Measurements from ENCODE around the gene PPM1H.

PPM1H gene

GRCh38 chr12:62861586-62861985 is 73.4 kb downstream of the PPM1H start:
- whole genome bisulfite sequencing (ENCODE audit: extremely low coverage, insufficient coverage, low lambda C conversion rate): no CpG with 5 or more reads among the region's 4 CpGs
- H3K9ac ChIP-seq (ENCODE audit: low read length): no peak overlapping the region
- no peak overlapping the region for H3K4me2 ChIP-seq (ENCODE audit: low read length)
- H2AK5ac ChIP-seq (ENCODE audit: low read length): peak overlapping the region; percentile 52
- no peak overlapping the region for H3K27ac ChIP-seq (ENCODE audit: low read depth, low read length)
- H3K79me2 ChIP-seq (ENCODE audit: control insufficient read depth, insufficient read depth, low read length): peaks cover 8% of the 10 kb centered on the region
- H3K18ac ChIP-seq (ENCODE audit: low read length): peak overlapping the region; percentile 43
- H2BK15ac ChIP-seq (replicated peaks; ENCODE audit: low read depth): no peak overlapping the region
- no peaks in the 10 kb centered on the region for H3K36me3 ChIP-seq (ENCODE audit: control insufficient read depth, insufficient read depth, low read length)
- H3K4me3 ChIP-seq (ENCODE audit: low read length): no peak overlapping the region
- H3K4ac ChIP-seq (ENCODE audit: low read depth, low read length): no peak overlapping the region
- no peak overlapping the region for H2BK5ac ChIP-seq (ENCODE audit: low read length)
- no peak for DNase-seq
- H4K5ac ChIP-seq (ENCODE audit: low read length): no peak overlapping the region
- no peaks in the 10 kb centered on the region for H3K27me3 ChIP-seq (ENCODE audit: insufficient read depth, low read length, poor library complexity)
- peaks cover 32% of the 10 kb centered on the region for H3K4me1 ChIP-seq (ENCODE audit: control insufficient read depth, low read depth, low read length)
- H4K8ac ChIP-seq (ENCODE audit: low read depth, low read length): no peak overlapping the region
- no peak overlapping the region for H3K23ac ChIP-seq (ENCODE audit: low read length)
- H3K56ac ChIP-seq (ENCODE audit: low read length): no peak overlapping the region
- peaks cover 5% of the 10 kb centered on the region for H3K79me1 ChIP-seq (ENCODE audit: low read length)
- no peak overlapping the region for H2BK120ac ChIP-seq (ENCODE audit: low read depth, low read length)

DNA sequence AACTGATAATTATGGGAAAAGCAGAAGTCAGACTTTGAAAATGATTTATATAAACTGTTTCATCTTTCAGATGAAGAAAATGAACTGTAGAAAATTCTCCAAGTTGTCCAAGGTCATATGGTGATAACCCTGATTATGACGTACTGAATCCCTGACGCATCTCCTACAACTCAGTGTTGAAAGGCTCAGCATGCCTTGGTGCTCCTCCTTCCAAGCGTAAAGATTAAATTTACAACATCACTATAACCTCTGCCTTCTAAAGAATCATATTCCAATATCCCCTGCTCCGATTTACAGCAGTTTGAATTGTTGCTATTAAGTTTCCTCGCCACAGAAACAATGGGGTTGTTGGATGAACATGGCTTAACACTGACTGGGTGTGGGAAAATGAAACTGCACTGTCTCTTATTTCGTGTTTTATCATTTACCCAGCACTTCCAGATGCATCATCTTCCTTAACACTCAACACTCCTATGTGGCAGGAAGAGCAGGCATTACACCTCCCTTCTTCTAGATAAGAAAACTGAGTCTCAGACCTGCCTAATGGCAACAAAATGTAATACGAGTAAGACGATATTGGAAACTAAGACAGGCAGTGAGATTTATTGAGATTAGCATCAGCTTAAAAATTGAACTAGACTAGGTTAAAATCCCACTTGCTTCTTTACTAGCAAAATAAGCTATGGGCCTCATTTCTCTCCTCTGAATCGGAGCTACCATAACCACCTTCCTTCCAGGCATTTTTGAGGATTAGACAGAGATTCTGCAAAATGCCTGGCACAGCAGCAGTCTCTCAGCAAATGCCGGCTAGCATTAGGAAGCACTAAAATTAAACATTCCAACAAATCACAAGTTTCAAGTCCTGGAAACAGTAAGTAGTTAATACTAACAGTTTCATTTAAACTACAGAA is 74.2 kb downstream of the PPM1H start:
- H3K4me3 ChIP-seq (ENCODE audit: low read length): no peak overlapping the region
- peaks cover 8% of the 10 kb centered on the region for H3K79me2 ChIP-seq (ENCODE audit: control insufficient read depth, insufficient read depth, low read length)
- H3K27me3 ChIP-seq (ENCODE audit: insufficient read depth, low read length, poor library complexity): no peaks in the 10 kb centered on the region
- H2BK15ac ChIP-seq (replicated peaks; ENCODE audit: low read depth): no peak overlapping the region
- no peak overlapping the region for H2BK120ac ChIP-seq (ENCODE audit: low read depth, low read length)
- peaks cover 24% of the 10 kb centered on the region for H3K4me1 ChIP-seq (ENCODE audit: control insufficient read depth, low read depth, low read length)
- no peak overlapping the region for H3K4me2 ChIP-seq (ENCODE audit: low read length)
- no peaks in the 10 kb centered on the region for H3K36me3 ChIP-seq (ENCODE audit: control insufficient read depth, insufficient read depth, low read length)
- H3K27ac ChIP-seq (ENCODE audit: low read depth, low read length): no peak overlapping the region
- no peak for DNase-seq
- no peak overlapping the region for H3K23ac ChIP-seq (ENCODE audit: low read length)
- no peak overlapping the region for H3K4ac ChIP-seq (ENCODE audit: low read depth, low read length)
- no peak overlapping the region for H2BK5ac ChIP-seq (ENCODE audit: low read length)
- H3K56ac ChIP-seq (ENCODE audit: low read length): no peak overlapping the region
- H4K8ac ChIP-seq (ENCODE audit: low read depth, low read length): no peak overlapping the region
- peaks cover 5% of the 10 kb centered on the region for H3K79me1 ChIP-seq (ENCODE audit: low read length)
- no CpG with 5 or more reads among the region's 10 CpGs for WGBS (ENCODE audit: extremely low coverage, insufficient coverage, low lambda C conversion rate)
- H3K18ac ChIP-seq (ENCODE audit: low read length): peak overlapping the region; percentile 94
- no peak overlapping the region for H3K9ac ChIP-seq (ENCODE audit: low read length)
- no peak overlapping the region for H4K5ac ChIP-seq (ENCODE audit: low read length)
- no peak overlapping the region for H2AK5ac ChIP-seq (ENCODE audit: low read length)

- H3K9ac ChIP-seq (ENCODE audit: low read length): no peak overlapping the region
- no peak overlapping the region for H2BK15ac ChIP-seq (replicated peaks; ENCODE audit: low read depth)
- H3K4ac ChIP-seq (ENCODE audit: low read depth, low read length): no peak overlapping the region
- H2BK120ac ChIP-seq (ENCODE audit: low read depth, low read length): peak overlapping the region; percentile 88
- H3K27ac ChIP-seq (ENCODE audit: low read depth, low read length): no peak overlapping the region
- H3K27me3 ChIP-seq (ENCODE audit: insufficient read depth, low read length, poor library complexity): no peaks in the 10 kb centered on the region
- peak overlapping the region; percentile 43 for H3K56ac ChIP-seq (ENCODE audit: low read length)
- DNase-seq: no peak
- no peak overlapping the region for H2AK5ac ChIP-seq (ENCODE audit: low read length)
- no peak overlapping the region for H2BK5ac ChIP-seq (ENCODE audit: low read length)
- no peak overlapping the region for H4K8ac ChIP-seq (ENCODE audit: low read depth, low read length)
- peak overlapping the region; percentile 53 for H3K18ac ChIP-seq (ENCODE audit: low read length)
- no peaks in the 10 kb centered on the region for H3K36me3 ChIP-seq (ENCODE audit: control insufficient read depth, insufficient read depth, low read length)
- peaks cover 21% of the 10 kb centered on the region for H3K4me1 ChIP-seq (ENCODE audit: control insufficient read depth, low read depth, low read length)
- no peak overlapping the region for H3K4me3 ChIP-seq (ENCODE audit: low read length)
- H4K5ac ChIP-seq (ENCODE audit: low read length): no peak overlapping the region
- H3K23ac ChIP-seq (ENCODE audit: low read length): no peak overlapping the region
- WGBS (ENCODE audit: extremely low coverage, insufficient coverage, low lambda C conversion rate): no CpG with 5 or more reads among the region's 5 CpGs
- H3K79me2 ChIP-seq (ENCODE audit: control insufficient read depth, insufficient read depth, low read length): peaks cover 5% of the 10 kb centered on the region
- peaks cover 3% of the 10 kb centered on the region for H3K79me1 ChIP-seq (ENCODE audit: low read length)
- no peak overlapping the region for H3K4me2 ChIP-seq (ENCODE audit: low read length)
Observed at GRCh38 chr12:62860020-62860419, 74.9 kb downstream of the PPM1H start.

GRCh38 chr12:62859321-62859737 is 75.6 kb downstream of the PPM1H start:
- H3K56ac ChIP-seq (ENCODE audit: low read length): no peak overlapping the region
- H4K5ac ChIP-seq (ENCODE audit: low read length): no peak overlapping the region
- H2BK15ac ChIP-seq (replicated peaks; ENCODE audit: low read depth): no peak overlapping the region
- no peak overlapping the region for H3K4me2 ChIP-seq (ENCODE audit: low read length)
- H3K9ac ChIP-seq (ENCODE audit: low read length): no peak overlapping the region
- H3K4me1 ChIP-seq (ENCODE audit: control insufficient read depth, low read depth, low read length): peaks cover 20% of the 10 kb centered on the region
- H2AK5ac ChIP-seq (ENCODE audit: low read length): no peak overlapping the region
- no CpG with 5 or more reads among the region's 1 CpG for WGBS (ENCODE audit: extremely low coverage, insufficient coverage, low lambda C conversion rate)
- no peak overlapping the region for H3K23ac ChIP-seq (ENCODE audit: low read length)
- no peak overlapping the region for H4K8ac ChIP-seq (ENCODE audit: low read depth, low read length)
- peaks cover 2% of the 10 kb centered on the region for H3K79me1 ChIP-seq (ENCODE audit: low read length)
- no peak overlapping the region for H3K4me3 ChIP-seq (ENCODE audit: low read length)
- peaks cover 5% of the 10 kb centered on the region for H3K79me2 ChIP-seq (ENCODE audit: control insufficient read depth, insufficient read depth, low read length)
- H2BK5ac ChIP-seq (ENCODE audit: low read length): no peak overlapping the region
- no peak overlapping the region for H3K27ac ChIP-seq (ENCODE audit: low read depth, low read length)
- no peak for DNase-seq
- no peaks in the 10 kb centered on the region for H3K36me3 ChIP-seq (ENCODE audit: control insufficient read depth, insufficient read depth, low read length)
- H3K4ac ChIP-seq (ENCODE audit: low read depth, low read length): peak overlapping the region; percentile 31
- H3K18ac ChIP-seq (ENCODE audit: low read length): peak overlapping the region; percentile 53
- H3K27me3 ChIP-seq (ENCODE audit: insufficient read depth, low read length, poor library complexity): no peaks in the 10 kb centered on the region
- H2BK120ac ChIP-seq (ENCODE audit: low read depth, low read length): peak overlapping the region; percentile 73

- Histone ChIP-seq H3K23ac (ENCODE audit: low read length) (no peak overlapping the region), H3K4me1 (ENCODE audit: control insufficient read depth, low read depth, low read length) (peaks cover 15% of the 10 kb centered on the region), H3K79me2 (ENCODE audit: control insufficient read depth, insufficient read depth, low read length) (peaks cover under 1% of the 10 kb centered on the region), H3K27me3 (ENCODE audit: insufficient read depth, low read length, poor library complexity) (no peaks in the 10 kb centered on the region), H4K8ac (ENCODE audit: low read depth, low read length) (no peak overlapping the region), H3K36me3 (ENCODE audit: control insufficient read depth, insufficient read depth, low read length) (no peaks in the 10 kb centered on the region), H3K56ac (ENCODE audit: low read length) (no peak overlapping the region), H3K4ac (ENCODE audit: low read depth, low read length) (no peak overlapping the region), H3K4me3 (ENCODE audit: low read length) (no peak overlapping the region), H3K4me2 (ENCODE audit: low read length) (no peak overlapping the region), H2BK120ac (ENCODE audit: low read depth, low read length) (no peak overlapping the region), H3K9ac (ENCODE audit: low read length) (no peak overlapping the region), H2BK15ac (replicated peaks; ENCODE audit: low read depth) (no peak overlapping the region), H3K27ac (ENCODE audit: low read depth, low read length) (no peak overlapping the region), H3K79me1 (ENCODE audit: low read length) (no peaks in the 10 kb centered on the region), H4K5ac (ENCODE audit: low read length) (no peak overlapping the region), H2BK5ac (ENCODE audit: low read length) (no peak overlapping the region), H2AK5ac (ENCODE audit: low read length) (no peak overlapping the region), H3K18ac (ENCODE audit: low read length) (no peak overlapping the region)
- DNase-seq: no peak
- WGBS (ENCODE audit: extremely low coverage, insufficient coverage, low lambda C conversion rate): no CpG with 5 or more reads among the region's 1 CpG
Observed at GRCh38 chr12:62856454-62856853, 78.5 kb downstream of the PPM1H start.
